A549 (cell line): ENCODE results near the gene GMDS.

ENCODE experiments used
- GATA3 ChIP-seq: IDR thresholded peaks from 2 replicates; pipeline ENCODE4 v1.6.1; 2012; ENCODE audit warnings: borderline replicate concordance
- RAD21 ChIP-seq, 2 experiments: fragments of >200 bp in 1 of 2; sonication (Bioruptor Twin) in 1 of 2; formaldehyde crosslinking in 1 of 2; IDR thresholded peaks in 1 of 2; conservative IDR thresholded peaks in 1 of 2; 2 replicates in 1 of 2; 3 replicates in 1 of 2; pipeline ENCODE4 v1.6.1; 2012 to 2018; ENCODE audit warnings: inconsistent platforms in 1 of 2
- RNF2 ChIP-seq: fragments of 200-600 bp; sonication (generic); IDR thresholded peaks from 2 replicates; pipeline ENCODE4 v1.6.1; 2016; ENCODE audit warnings: low read depth, mild to moderate bottlenecking, antibody characterized with exemption, moderate library complexity, borderline replicate concordance
- TP53 ChIP-seq: fragments of 250-450 bp; sonication (Bioruptor Pico); IDR thresholded peaks from 2 replicates; pipeline ENCODE4 v1.5.0; 2021; ENCODE audit warnings: mild to moderate bottlenecking, moderate library complexity
- TF ChIP-seq, protein P1 (sequence below): fragments of >200 bp; sonication (Bioruptor Twin); formaldehyde crosslinking; IDR thresholded peaks from 3 replicates; pipeline ENCODE4 v1.6.1; 2016
- TF ChIP-seq, protein P2 (sequence below): fragments of >200 bp; sonication (Bioruptor Twin); formaldehyde crosslinking; IDR thresholded peaks from 3 replicates; pipeline ENCODE4 v1.5.1; 2016

- TF ChIP-seq RNF2 = no peak
- TF ChIP-seq, protein P1, sequence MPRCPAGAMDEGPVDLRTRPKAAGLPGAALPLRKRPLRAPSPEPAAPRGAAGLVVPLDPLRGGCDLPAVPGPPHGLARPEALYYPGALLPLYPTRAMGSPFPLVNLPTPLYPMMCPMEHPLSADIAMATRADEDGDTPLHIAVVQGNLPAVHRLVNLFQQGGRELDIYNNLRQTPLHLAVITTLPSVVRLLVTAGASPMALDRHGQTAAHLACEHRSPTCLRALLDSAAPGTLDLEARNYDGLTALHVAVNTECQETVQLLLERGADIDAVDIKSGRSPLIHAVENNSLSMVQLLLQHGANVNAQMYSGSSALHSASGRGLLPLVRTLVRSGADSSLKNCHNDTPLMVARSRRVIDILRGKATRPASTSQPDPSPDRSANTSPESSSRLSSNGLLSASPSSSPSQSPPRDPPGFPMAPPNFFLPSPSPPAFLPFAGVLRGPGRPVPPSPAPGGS = no peak
- TF ChIP-seq GATA3 = no peak
- TF ChIP-seq, protein P2, sequence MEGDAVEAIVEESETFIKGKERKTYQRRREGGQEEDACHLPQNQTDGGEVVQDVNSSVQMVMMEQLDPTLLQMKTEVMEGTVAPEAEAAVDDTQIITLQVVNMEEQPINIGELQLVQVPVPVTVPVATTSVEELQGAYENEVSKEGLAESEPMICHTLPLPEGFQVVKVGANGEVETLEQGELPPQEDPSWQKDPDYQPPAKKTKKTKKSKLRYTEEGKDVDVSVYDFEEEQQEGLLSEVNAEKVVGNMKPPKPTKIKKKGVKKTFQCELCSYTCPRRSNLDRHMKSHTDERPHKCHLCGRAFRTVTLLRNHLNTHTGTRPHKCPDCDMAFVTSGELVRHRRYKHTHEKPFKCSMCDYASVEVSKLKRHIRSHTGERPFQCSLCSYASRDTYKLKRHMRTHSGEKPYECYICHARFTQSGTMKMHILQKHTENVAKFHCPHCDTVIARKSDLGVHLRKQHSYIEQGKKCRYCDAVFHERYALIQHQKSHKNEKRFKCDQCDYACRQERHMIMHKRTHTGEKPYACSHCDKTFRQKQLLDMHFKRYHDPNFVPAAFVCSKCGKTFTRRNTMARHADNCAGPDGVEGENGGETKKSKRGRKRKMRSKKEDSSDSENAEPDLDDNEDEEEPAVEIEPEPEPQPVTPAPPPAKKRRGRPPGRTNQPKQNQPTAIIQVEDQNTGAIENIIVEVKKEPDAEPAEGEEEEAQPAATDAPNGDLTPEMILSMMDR = no peak
- no peak for TF ChIP-seq TP53 (CRISPR knock-in tag)
- TF ChIP-seq RAD21 (conservative IDR thresholded peaks at IDR 0.05 in 1 of 2, IDR thresholded peaks at IDR 0.05 in 1 of 2) = no peak
Observed at GRCh38 chr6:2047855-2048254, 197.6 kb downstream of the GMDS start.
